HG03521 (cell line): Measurements from ENCODE around the gene SRPK2.
A peak's percentile ranks its signal among the peaks of the same experiment; 100 is the strongest.

ENCODE experiments used
- ATAC-seq: cut with Tn5 transposase; IDR thresholded peaks from one replicate; pipeline ENCODE4 v1.9.1; 2021; ENCODE audit warnings: mild to moderate bottlenecking, moderate library complexity; ENCODE audit not compliant: unreplicated experiment

Gene SRPK2

DNA sequence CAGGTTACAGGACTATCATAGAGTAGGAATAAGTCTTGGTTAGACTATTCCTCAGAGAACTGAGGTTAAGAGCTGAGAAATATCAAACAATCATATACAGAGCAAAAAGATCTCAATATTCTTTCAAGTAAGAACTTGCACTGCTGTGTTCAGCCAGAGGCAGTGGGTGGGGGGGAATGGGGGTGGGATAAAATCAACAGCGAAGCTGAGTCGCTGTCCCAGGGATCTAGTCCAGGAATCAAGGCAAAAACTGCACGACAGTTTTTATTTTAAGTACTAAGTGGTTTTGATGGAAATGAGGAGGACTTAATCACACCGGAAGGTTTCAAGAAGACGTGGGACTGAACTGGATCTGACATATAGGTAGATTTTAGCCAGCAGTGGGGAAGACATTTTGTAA lies 159.1 kb downstream of the SRPK2 start:
- ATAC-seq: no peak

DNA sequence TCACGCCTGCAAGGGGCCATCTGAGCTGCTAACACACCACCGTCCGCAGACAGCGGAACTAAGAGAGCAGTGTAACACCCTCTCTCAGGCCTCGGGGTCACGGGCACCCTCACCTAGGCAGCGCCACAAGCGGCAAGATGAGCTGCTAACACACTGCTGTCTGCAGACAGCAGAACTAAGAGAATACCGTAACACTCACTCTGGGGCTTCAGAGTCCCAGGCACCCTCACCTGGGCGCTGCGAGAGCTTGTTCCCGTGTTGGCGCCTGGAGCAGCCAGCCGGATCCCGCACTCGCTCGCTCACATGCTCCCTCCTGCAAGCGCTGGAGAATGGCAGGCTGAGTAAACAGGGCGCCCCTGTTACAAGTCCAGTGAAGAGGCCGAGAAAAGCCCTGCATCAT lies 160.2 kb downstream of the SRPK2 start:
- ATAC-seq: no peak

DNA sequence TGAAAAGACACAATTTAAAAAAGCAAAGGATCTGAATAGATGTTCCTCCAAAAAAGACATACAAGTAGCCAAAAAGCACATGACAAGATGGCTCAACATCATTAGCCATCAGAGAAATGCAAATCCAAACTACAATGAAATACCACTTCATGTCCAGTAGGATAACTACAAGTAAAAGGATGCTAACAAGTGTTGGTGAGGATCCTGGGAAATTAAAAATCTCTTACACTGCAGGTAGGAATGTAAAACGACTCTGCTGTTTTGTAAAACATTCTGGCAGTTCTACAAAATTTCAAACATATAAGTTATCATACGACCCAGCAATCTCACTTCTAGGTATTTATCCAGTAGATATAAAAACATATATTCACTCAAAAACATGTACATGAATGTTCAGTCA lies 161.3 kb downstream of the SRPK2 start:
- ATAC-seq: no peak

DNA sequence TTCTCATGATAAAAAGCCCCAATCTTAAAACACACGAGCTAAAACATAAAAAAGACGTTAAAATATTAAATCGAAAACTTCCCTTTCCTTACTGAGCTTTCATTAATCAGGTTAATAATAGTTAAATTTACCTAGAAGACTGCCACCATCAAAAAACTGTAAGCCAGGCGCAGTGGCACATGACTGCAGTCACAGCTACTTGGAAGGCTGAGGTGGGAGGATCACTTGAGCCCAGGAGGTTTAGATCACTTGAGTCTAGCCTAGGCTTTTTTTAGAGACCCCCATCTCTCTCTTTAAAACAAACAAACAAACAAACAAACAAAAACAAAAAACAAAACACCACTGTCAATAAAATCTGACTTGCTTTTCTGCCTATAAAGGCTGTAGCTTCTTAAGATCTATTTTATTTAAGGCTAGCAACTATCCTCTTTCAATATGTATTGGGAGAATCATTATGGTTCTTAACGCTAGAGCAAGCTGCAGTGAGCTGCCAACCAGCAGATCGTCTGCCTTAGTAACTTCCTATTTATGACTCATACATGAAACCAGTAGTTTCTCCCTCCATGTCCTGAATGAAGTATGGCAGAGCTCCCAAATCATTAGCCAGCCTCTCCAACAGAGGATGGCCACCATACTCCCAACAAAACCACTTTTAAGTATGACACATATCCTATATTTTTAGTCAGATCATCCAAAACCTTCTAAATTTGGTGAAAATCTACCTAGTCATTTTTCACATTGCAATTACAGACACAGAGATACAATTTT lies 163.7 kb downstream of the SRPK2 start:
- ATAC-seq: no peak

DNA sequence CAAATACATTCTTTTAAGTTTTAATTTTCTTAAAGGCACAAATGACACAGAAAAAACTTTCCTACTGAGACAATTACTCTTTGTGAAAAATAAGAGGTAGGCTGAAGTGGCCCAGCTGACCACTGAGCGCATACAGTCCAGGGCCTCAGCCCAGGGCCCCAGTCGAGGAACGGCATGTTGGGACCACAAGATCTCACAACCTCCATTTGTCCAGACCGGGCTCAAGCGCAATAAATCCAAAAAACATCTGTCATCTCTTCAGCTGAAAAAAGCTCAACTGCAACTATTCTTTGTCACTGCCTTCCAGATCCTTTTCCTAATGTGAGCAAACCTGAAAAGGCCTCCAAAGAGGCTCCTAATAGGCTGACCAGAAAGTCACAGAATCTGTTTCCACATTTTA lies 165.8 kb downstream of the SRPK2 start:
- no peak for ATAC-seq

DNA sequence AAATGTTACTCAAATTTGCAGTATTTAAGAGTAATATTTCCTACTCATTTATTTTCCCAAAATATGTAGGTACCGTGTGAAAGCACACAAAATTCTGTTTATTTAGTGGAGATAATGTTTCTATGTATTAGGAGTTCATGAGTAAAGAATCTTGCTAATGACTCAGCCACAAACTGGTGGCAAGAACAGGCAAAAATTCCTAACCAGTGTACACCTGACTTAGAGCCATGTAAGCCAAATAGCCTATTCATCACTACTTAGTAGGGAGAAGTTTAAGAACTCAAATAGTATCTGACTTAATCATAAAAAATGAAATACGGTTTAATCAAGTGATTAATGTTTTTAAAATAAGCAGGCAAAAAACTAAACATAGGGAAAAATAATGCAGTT lies 169.0 kb downstream of the SRPK2 start:
- no peak for ATAC-seq

DNA sequence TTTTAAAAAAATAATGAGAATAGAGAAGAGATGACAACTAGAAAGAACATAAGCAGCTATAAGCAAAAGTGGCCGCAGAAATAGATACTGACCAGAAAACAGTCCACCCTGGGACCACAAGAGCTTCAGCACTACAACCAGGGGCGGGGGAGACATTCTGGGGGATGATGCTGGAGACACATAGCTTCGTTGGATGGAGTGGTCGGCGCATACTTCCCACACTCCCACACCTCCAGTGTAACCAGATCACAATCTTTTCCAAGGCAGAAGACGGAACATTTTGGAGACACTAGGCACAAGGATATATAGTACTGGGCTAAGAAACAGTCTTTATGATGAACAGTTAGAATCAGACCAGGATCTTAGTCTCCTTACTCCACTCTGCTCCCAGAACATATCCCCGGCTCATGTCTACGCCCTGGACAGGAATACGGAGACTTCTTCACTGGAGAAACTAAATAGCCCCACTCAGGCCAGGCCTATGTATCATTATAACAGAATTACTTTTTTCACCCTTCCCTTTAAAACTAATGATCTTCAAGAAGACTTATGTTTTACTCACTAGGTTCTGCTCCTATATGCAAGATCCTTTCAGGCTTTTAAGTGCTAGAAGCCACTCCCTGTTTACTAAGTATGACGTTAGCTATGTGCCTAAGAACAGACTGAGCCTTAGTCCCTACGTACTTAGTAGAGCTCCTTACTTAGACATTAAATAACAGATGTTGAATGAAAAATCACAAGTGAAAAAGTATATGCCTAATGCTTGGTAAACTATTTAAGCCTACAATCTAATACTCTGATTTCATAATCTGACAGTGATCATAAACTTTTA lies 169.6 kb downstream of the SRPK2 start:
- no peak for ATAC-seq

DNA sequence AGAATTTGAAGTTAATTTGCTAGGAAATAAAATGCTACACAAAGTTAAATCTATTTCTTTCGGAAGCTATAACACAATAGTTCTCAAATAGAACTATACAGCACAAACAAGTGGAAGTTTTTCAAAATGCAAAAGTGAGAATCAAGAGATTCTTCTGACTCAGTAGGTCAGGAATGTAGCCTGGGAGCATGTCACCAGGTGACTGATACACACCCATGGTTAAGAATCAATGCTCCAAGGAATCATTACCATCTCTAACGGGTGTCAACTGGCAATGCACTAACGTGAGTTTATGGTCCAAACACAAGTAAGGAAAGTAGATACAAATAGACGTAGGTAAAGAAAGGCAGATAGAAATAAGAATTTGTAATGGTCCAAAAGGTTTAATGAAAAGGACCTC lies 170.5 kb downstream of the SRPK2 start:
- no peak for ATAC-seq

DNA sequence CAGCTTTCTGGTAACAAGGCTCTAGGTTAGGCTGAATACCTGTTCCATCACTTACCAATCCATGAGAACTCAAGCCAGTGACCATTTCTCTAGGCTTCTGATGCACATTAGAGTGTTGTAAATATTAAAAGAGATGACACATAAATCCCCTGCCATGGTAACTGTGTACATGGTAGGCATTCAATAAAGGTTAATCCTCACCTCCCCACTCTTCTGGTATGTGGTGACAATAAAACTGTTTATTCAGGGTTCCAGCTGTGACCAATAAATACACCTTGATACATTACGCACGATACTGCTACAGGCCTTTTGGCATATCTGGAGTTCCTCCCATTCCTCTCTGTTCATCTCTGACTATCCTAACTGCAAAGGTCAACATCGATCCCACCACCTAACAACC lies 171.9 kb downstream of the SRPK2 start:
- no peak for ATAC-seq

DNA sequence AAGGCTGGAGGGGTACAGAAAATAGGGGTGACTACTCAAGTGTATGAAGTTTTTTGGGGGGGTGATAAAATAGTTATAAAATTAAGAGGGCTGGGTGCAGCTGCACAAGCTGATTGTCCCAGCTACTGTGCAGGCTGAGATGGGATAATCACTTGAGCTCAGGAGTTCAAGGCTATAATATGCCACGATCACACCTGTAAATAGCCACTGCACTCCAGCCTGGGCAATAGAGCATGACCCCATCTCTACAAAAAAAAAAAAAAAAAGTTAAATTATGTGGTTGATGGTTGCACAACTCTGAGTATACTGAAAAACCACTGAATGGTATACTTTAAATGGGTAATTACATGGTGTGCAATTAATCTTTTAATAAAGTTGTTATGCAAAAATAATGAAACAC lies 172.9 kb downstream of the SRPK2 start:
- ATAC-seq: no peak

DNA sequence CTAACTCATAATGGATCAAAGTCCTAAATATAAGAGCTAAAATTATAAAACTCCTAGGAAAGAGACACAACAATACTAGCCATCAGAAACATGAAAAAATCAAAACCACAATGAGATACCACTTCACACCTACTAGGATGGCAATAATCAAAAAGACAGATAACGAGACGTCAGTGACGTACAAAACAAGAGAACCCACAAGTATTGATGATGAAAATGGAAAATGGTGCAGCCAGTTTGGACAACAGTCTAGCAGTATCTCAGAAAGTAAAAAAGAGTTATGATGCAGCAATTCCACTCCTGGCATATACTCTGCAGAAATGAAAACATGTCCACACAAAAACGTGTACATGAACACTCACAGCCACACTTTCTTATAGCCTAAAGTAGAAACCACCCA lies 173.5 kb downstream of the SRPK2 start:
- ATAC-seq: no peak

DNA sequence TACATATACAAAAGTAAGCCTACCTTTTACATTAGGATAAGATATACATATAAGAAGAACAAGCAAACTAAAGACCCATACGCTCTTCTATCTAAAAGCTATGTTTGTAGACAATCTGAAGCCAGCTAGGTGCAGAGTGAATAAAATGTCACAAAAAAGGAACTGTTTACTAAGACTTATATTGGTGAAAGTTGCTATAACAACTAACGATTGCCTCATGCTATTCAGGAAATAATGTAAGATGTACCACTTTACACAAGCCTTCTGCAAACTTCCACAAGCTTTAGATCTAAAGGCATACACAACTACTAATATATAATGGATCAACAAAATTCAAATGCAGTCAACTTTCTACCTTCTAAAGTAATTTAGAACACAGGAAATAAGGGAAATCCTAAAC lies 175.1 kb downstream of the SRPK2 start:
- ATAC-seq: no peak

DNA sequence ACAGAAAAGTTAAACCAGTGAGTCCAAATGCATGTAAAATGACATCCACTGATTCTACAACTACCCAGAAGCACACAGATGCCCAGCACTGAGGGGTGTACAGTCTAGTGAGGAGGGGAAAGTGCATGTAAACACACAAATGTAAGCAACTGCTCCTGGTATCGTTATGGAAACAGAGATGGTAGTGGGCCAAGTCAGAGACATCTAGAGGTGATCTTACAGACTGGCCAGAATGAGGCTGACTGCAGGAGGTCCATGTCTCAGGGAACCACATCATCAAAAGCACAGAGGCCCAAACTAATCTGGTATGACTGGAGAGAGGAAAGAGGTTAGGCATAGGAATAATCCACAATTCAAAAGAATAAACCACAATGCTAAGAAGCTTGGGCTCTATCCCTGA lies 176.5 kb downstream of the SRPK2 start:
- no peak for ATAC-seq

DNA sequence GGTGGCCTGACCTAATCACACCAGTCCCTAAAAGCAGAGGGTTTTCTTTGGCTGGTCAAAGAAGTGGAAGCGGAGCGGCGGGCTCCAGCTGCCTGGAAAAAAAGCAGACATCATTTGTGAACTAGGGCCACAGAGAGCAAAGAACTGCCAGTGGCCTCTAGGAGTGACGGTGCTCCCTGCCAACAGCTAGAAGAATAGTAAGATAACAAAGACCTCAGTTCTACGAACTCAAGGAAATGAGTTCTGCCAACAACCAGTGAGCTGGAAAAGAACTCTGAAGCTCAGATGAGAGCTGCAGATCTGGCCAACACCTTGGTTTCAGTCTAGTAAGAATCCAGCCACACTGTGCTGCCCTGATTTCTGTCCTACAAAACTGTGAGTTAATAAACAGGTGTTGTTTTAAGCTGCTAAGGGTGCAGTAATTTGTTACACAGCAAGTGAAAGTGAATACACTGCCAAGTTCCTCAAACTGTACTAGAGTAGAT lies 178.0 kb downstream of the SRPK2 start:
- peak; percentile 85 for ATAC-seq

DNA sequence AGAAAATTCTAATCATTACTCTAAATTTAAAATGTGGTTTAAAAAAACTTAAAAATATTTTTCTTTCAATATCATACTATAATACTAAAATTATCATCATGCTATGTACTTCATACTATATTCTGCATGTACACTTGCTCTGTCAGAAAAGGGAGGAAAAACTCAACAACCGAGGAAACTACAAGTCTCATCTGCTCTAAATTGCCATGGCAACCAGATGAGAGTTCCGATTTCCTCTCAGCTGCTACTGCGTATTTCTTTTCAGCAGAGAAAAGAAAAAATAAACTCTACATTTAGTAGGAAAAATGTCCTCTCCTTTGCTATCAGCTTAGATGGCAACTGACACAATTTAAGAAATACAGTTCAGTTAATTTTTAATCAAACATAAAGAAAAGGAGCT lies 178.9 kb downstream of the SRPK2 start:
- no peak for ATAC-seq

DNA sequence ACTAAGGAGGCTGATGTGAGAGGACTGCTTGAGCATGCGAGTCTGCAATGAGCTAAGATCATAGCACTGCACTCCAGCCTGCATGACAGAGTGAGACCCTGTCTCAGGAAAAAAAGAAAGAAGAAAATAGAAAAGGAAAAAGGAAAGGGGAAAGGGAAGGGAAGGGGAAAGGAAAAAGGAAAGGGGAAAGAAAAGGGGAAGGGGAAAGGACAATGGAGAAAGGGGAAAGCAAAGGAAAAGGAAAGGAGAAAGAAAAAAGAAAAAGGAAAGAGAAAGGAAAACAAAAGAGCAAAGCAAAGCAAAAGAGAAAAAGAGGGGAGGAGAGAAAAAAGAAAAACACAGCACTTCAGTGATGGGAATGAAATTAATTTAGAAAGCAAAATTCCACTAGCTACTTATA lies 179.3 kb downstream of the SRPK2 start:
- ATAC-seq: no peak

DNA sequence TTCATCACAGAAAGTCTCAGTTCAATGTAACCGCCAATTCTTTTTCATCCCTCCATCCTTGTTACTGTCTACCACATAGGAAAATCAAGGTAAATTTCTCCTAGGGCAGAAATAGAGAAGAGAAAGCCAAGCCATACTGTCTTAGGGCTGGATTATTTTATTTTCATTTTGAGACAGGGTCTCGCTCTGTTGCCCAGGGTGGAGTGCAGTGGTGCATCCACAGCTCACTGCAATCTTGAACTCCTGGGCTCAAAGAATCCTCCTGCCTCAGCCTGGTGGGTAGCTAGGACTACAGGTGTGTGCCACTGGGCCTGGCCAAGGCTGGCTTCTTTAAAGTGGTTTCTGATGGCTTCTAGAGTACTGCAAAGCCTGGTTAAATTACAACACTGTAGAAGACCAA lies 181.7 kb downstream of the SRPK2 start:
- ATAC-seq: no peak

DNA sequence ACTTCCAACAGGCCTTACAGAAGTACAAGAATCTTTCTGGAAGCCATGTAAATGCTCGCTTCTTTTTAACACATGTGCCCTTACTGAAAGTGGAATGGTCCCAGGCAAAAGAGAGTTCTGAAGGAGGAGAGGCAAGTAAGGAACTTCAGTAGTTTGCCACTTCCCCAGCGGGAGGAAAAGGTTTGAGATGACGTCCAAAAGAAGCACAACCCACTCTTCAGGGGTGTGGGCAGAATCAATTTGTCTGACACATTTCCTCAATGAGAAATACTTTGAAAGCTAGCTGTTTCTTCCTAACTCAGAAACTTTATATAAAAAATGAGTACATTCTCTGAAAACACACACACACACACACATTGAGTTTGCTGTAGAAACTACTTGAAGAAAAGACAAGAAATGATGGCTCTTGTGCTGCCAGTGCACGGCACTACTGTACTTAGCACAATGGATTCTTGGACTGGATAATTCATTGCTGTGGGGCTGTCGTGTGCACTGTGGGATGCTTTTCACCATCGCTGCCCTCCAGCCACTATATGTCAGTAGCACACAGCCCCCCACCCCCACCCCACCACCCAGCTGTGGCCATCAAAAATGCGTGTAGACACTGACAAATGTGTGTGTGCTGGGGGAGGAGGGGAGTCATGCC lies 183.0 kb downstream of the SRPK2 start:
- ATAC-seq: no peak

DNA sequence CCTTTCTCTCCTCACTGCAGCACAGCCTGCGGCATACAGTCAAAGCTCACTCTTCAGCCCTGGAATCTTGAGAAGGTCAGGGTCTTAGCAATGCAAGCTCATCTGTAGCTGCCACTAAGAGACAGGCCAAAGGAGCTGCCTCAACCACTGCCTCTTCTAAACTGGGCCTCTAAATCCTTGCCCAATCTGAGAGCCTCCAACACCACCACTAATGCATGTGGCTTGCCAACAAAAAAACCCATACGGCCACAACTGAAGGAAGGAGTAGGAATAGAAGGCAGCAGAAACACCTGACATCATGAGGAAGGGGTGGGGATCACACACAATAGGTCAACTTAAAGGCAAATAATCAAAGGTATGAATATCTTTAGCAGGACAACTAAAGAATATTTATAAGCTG lies 183.8 kb downstream of the SRPK2 start:
- ATAC-seq: no peak

DNA sequence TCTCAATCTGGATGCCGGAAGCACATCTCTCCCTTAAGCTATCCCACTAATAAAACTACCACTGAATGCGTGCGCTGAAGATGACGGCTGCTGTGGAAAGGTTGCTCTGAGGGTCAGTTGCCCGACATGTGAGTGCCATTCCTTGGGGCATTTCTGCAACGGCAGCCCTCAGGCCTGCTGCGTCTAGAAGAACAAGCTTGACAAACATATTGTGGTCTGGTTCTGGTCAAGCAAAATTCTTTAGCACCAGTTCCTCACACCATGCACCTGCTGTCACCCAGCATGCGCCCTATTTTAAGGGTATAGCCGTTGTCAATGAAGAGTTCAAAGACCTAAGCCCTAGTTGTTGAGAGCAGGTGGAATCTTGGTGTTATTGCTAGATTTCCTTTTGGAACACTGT lies 184.2 kb downstream of the SRPK2 start:
- ATAC-seq: no peak

DNA sequence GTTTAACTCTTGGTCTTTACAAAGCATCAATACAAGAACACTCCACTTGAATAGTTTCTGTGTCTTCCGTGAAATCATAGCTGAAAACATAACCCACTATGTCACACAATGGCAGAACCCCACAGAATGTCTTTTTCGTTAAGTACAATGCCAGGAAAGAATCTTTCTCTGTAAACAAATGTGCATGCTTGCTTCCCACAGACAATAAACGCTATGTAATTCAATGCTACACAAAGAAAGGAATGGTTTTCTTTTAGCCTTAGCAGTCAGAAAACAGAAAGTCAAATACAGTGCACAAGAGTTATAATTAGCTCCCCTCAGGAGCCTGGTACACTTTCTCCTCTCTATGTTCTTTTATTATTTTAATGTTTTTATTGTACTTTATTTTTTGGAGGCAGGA lies 186.1 kb downstream of the SRPK2 start:
- no peak for ATAC-seq

DNA sequence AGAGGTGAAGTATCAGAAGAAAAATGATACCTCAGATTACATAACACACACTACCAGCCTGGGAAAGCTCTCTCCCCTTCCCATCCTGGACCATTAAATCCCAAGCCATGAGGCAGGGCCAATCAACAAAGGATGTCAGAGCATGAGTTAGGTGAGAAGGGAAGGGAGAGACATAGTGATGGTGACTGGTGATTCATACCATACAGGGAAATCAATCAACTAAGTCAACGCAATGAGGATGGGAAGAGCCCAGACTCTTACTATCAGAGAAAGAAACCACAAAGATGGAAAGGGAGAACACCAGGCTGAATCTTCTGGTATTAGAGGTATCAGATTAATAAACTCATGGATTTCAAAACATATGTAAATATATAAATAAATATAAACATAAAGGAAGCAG lies 189.3 kb downstream of the SRPK2 start:
- ATAC-seq: no peak
